GM19463 (cell line): ENCODE measurements around the gene BPIFB2.

ENCODE experiments used
- ATAC-seq: cut with Tn5 transposase; IDR thresholded peaks from one replicate; pipeline ENCODE4 v1.9.1; 2021; ENCODE audit warnings: mild to moderate bottlenecking, moderate library complexity; ENCODE audit not compliant: unreplicated experiment

BPIFB2 gene

DNA sequence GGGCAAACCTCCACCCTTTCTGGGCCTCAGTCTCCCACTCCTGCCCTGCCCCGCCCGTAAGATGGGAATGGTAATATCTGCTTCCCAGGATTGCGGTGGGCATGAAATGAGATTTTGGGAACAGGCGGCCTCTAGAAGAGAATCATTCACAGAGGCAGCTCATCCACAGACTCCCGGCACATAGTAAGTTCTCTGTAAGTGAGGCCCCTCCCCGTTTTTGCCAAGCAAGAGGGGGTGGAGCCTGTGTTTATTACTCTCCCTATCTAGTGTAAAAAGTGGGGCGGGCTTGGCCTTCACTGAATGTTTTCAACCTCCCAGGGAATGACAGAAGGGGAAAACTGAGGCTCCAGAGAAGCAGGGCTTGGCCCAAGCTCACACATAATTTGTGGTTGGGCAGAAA, 23.3 kb upstream of the BPIFB2 start:
- no peak for ATAC-seq

DNA sequence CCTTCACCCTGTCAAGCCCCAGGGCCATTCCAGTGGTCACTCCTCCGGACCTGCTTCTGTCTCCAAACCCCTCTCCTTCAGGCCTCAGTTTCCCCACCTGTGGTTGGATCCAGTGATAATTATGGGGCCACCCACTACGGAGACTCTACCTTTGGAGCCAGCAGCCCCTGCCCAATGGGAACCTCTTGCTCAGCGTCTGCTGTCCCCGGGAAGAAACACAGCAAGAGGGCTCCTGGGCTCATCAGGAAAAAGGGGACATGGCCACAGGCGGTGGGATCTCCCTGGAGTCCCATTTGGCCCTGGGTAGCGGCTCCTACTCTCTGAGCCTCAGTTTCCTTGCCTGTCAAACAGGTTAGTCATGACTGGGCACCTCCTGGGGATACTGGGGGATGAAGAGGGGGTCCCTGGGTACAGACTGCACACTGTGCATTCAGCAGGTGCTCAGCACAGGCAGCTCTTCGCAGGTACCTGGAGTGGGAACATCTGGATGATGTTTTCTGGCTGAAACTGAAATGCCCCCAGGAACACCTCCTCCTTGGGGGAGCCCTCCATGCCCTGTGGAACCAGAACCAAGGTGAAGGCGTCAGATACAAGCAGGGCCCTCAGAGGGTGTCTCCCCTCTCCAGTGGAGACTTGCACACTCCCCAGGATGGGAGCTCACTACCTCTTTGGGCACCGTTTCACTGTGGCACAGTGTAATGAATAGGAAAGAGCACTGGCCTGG, 22.7 kb upstream of the BPIFB2 start:
- ATAC-seq = no peak

DNA sequence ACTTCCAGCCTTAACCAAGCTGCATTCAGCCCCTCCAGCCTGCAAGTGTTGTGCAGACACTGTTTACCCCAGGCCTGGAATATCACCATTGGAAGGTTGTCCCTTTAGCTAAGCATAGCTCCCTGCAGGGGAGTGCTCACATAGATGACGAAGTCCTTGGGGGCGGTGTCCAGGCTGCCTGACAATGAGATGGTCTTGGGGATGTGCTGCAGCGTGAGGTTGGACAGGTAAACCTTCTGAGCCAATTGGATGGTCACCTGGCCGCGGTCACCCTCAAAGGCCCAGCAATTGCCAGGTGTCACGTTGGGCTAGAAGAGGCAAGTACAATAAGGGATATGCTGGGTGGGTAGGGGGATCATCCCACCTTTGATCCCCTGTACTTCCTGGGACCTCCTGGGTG, 21.9 kb upstream of the BPIFB2 start:
- ATAC-seq = no peak

DNA sequence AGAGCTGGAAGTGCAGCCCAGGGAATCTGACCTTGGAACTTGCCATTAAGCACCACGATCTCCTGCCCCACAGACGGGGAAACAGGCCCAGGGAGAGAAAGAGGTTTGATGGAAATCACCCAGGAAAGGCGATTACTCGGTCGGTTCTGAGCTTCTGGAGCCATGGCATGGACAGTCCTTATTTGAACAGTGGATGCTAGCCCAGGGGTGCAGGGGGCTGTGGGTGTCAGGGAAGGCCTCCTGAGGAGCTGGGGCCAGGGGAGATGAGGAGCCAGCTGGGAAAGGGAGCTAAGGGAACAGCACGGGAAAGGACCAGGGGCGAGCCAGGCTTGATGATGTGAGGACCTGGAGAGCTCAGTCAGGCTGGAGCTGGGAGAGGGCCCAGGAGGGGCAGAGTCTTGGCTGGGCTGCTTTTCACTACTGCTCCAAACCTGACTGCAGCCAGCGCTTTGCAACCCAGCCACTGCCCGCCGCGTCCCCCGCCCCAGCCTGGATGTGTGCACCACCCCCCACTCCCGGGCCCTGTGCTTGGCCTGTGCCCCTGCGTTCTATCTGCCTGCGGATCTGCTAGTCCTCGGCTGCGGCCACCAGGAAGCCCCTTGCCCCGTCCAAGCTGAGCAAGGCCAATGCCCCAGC, 21.1 kb upstream of the BPIFB2 start:
- no peak for ATAC-seq

DNA sequence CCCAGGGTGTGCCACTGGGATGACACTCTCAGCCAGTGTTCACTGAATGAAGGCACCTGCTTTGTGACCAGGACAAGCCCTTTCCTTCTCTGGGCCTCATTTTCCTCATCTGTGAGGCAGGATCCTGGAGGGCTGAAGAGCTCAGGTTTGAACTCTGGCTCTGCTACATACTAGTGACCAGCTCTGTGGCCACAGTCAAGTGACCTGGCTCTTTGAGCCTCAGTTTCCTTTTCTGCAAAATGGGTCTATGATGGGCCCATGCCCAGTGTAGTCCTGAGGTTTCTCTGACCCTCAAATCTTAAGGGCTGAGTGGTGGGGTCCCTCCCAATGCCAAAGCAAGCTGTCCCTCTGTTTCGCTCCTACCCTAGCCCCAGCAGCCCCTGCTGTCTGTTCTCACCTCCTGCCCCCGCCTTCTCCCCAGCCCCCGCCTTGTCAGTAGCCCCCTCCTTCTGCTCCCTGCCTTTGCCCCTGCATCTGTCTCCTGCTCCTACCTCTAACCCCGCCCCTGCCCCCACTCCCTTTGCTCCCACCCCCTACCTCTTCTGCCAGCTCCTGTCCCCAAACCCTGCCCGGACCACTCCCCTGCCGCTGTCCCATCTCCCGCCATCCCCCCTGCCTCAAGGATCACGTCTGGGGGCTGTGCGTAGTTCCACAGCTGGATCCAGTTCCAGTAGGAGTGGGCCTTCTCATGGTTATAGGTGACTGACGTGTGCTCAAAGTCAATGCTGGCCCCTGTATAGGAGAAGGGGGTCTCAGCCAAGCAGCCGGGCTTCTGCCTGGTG, 20.3 kb upstream of the BPIFB2 start:
- no peak for ATAC-seq

DNA sequence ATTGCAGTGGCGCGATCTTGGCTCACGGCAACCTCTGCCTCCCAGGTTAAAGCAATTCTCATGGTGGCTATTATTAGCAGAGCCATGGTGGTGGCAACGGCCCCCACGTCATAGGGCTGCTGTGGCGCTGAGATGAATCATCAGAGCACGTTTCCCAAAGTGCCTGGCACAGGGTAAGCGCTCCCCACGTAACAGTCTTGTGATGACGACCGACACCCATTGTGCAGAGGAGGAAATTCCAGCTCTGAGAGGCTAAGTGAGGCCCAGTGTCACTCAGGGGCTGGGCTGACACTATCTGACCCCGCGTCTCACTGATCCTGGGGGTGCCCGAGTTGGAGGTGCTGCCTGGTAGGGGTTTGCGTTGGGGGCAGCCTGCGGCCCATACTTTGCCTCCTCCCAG, 19.5 kb upstream of the BPIFB2 start:
- no peak for ATAC-seq

DNA sequence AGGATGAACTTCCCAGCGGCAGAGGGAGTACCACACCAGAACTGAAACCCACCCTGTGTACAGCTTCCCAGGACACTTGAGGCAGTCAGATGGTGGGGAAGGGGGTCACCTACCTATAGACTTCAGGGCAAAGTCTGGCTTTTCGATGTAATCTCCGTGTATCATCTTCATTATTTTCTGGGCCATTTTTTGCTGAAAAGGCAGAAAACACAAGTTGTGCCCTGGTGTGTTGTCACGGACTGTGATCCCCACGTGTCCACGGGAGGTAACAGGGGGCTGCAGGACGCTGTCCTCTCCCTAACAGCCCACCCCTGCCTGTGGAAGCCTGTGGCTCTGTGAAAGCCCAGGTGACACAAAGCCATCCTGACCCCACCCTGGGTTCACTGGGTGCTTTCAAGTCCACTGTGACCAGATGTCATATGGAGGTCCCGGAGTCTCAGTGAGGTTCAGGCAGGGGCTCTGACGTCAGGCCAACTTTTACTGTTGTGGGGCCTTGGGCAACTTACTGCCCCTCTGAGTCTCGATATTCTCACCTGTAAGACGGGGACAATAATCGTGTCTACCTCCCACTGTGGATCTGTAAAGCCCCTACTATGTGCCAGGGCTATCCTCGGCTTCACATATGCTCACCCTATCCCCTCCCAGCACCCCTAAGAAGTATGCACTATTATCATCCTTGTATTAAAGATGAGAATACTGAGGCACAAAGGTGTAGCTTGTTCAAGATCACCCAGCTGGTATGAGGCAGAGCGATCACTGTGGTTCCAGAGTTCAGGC, 17.8 kb upstream of the BPIFB2 start:
- no peak for ATAC-seq

DNA sequence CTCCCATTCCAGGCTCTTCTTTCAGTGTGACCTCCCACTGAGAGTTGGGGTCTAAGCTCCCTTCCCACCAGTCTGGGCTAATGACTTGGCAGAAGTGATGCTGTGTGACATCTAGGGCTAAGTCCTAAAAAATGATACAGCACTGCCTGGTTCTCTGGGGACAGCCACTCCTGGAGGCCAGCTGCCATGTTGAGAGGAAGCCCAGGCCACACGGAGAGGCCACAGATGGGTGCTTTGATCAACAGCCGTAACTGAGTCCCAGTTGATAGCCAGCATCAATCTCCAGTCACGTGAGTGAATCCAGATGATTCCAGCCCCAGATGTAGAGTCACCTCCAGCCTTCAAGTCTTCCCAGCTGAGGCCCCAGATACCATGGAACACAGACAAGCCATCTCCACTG, 17.1 kb upstream of the BPIFB2 start:
- no peak for ATAC-seq

DNA sequence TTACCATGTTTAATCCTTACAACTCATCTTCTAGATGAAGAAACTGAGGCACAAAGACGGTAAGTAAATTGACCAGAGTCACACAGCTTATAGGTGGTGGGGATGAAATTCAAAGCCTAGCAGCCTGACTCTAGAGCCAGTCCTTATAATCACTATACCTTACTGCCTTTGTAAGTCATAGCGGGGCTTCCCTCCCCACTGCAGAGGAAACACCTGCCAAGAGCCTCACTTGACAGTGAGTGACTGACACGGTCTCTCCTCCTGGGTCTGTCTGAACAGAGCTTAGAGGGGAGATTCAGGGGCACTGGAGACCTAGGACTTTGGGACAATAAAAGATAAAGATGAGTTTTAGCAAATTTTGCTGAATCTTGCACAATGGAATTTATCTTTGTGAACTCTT, 16.1 kb upstream of the BPIFB2 start:
- ATAC-seq = no peak

DNA sequence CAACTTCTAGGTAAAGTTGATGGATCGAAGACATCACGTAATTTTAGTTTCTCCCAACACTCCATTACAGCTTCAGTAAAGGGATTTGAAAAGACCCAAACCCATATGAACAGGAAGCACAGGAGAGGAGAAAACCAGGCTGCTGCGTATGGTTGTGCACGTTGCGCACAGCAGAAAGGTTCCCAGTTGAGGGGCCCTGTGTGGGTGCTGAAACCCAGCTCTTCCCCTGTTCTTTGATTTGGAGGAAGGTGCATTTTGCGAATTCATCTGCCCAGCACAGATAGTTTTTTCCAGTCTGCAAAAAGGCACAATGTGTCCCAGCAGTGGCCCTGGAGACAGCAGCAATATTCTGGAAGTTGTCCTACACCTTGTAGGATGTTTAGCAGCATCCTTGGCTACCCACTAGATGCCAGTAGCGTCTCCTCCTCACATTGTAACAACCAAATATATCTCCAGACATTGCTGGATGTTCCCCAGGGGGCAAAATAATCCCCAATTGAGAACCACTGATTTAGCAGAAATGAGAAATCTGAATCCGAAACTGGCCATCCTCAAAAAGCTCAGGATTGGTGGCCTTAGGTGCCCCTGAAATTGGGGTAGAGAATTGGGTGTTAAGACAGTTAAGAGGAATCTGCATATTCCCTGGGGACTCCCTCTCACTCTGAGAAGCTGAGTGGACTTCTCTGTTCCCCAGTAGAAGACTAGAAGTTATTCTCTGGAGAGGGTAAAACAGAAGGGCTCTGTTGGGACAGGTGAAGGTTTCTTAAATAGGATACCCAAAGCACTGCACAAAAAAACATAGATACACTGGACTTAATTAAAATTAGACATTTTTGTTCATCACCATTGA, 15.5 kb upstream of the BPIFB2 start:
- no peak for ATAC-seq

DNA sequence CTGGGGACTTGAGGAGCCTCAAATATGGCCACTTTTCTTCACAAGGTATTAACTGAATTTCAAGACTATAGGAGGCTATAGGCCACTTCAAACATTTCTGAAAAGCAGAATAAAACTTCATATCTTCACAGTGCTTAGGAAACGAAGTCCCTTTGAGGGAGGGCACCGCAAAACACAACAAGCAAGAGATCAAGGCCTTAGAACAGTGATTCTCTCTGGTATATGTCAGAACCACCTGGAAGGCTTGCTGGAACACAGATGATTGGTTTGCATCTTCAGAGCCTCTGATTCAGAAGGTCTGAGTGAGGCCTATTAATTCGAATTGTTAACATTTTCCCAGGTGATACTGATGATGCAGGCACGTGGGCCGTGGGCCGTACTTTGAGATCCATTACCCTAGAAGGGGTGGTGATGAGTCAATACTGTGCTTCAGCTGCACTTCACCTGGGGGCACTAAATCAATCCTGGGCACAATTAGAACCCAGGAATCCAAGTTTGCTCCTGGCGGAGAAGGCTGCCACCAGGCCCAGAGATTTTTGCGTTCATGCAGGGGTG, 13.9 kb upstream of the BPIFB2 start:
- no peak for ATAC-seq

DNA sequence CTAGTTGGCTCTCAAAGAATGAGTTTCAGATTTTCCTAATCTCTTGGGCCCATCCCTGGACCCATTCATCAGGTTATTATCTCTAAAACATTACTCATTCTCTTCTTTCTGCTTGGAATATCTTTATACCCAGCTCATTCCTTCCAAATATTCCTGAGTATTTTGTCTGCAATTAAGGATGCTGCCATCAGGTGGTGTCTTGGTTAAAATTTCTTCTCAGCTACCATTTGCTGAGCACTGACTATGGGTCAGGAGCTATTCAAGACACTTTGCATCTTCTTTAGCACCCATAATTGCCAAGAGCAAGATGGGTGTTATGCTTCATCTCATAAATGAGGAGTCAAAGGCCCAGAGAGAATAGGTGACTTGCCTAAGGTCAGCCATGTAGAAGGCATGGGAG, 11.7 kb upstream of the BPIFB2 start:
- no peak for ATAC-seq

DNA sequence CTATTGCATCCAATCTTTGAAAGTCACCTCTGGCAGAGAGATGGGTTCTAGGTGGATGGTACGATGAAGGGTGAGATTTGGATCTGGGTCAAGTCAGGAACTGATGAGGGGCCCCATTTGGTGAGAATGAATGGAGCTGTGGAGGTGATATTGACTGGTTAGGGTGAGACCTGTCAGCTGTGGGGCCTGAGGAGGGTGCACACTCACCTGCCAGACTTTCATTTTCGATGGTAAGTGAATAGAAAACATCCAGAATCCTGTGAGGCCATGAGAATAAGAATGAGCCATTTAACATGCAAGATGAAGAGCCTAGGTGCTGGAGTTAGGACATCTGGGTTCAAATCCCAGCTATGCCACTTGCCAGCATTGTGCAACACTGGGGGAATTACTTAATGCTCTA, 10.1 kb upstream of the BPIFB2 start:
- ATAC-seq = no peak

DNA sequence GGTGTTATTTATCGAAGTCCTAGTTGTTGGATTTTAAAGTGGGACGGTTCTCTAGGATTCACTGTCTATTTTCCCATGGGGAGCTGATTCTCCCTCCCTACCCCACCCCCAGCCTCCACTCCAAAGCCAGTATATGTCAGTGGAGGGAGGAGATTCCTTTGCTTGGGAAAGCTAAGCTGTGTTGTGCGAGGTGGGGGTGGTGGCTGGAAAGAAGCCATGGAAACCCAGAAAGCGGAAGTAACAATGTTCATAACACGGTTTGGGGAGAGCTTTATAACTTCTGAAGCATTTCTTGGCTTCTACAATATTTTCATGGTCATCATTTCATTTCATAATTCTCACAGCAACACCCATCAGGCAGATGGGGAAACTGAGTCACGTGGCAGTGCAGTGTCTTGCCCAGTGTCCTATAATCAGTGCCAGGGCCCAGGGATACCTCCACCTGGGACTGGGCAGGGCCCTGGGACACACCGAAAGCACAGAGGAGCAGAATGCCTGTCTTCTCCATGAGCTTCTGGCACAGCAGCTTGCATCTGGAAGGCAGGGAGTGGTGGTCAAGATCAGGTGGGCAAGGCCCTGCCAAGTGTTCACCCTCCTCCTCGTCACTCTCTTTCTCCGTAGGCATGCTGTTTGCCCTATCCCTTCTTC, 7.8 kb upstream of the BPIFB2 start:
- ATAC-seq = no peak

DNA sequence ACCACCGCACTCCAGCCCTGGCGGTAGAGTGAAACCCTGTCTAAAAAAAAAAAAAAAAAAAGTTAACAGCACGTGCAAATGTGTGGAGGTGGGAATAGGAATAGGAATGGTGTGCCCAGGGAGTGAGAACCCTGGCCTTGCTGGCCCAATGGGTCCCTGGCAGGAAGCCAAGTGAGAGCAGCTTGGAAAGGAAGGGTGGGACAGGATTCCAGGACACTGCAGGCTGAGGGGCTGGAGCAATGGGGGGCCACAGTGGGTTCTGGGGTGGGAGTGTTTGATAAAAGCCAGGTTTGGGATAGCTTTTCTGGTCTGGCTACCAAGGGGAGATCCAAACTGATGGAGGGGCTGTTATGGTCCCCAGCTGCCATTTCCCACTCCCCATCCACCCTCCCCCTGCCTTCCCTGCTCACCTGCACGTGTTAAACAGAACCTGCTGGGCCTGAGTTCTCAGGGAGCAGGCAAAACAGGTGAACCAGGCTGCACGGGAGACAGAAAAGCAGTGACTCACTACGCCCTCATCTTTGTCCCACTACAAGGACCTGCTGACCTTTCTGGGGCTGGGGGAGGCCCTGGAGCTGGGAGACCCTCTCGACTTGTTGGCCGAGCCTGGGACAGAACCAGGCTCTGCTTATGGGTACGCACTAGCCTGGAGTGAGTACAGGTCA, 6.6 kb upstream of the BPIFB2 start:
- no peak for ATAC-seq

DNA sequence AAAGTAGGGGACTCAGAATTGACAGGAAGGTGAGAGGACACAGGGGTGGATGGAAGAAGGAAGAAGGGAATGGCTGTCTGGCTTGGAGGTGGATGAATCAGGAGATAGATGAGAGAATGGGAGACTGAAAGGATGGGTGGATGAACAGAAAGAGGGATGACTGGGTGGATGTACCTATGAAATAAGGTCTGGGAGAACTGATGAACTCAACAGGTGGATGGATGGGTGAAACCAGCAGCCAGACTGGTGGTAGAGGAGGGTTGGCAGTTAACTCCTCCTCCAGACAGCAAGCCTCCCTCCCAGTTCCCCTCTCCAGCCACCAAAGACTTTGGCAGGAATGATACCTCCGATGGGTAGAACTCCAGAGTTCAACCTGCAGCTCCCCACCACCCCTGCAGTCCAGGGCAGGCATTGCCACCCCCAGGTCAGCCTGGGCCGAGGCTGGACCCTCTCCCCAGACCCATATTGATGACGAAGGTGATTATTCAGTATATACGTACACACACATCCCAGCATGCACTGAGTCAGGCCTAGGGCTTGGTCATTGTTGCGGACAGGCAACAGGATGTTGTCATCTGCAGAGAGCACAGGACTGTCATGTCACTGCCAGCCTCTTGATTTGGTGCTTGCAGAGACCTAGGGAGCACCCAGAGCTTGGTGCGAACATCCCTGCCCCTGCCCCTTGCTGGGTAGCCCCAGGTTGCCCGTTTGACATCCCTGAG, 5.3 kb upstream of the BPIFB2 start:
- ATAC-seq = no peak

DNA sequence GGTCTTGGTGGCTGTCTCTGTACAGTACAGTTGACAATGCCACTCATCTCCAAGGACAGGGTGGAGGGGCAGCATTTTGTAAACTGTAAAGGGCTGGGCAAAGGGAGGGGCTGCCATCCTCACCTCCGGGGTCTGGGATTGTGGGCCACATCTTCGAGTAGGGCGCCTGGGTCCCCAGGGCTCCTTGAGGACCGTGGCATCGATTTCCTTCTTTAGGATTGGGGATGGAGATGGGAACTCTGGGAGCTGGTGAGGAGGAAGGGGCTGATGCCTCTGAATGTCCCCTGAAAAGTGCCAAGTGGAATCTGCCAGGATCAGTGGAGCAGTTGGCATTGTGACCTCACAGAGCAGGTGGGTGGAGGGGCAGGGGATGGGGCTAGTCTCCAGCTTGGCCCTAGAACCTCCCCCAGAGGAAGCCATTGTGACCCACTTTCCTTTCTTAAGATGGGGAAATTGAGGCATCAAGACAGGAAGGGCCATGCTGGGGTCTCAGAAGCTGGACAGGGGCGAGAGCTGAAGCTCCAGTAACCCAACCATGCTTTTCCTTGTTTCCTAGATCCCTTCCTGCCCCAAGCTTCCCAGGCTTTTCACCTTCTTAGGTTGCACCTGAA, 3.3 kb upstream of the BPIFB2 start, which contains the start of gene SUN5:
Gene SUN5, minus strand, starts transcription at position 293 of the 611 bp plus-strand sequence. Its CDS starts 93 bp downstream, at position 200.
- no peak for ATAC-seq

DNA sequence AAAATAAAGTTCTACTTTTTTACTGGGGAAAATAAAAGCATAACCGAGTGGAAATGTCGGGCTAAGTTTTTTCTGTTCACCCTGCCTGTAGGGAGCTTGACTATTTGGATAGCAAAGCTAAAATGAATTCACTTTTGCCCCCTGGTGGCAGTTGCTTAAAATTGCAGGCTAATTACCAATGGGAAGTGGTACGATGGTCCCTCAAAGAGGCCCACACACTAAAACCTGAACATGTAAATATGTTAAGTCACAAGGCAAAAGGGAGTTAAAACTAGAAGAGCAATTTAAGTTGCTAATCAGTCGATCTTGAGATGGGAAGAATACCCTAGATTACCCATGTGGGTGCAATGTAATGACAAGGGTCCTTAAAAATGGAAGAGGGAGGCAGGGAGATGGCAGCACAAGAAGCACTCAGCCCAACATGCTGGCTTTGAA, 2.4 kb upstream of the BPIFB2 start:
- no peak for ATAC-seq
